HG03066 (cell line): ENCODE data around the gene TTF2.
"Not testable (repeated sequence)": the region's sequence is repeated elsewhere in the genome, so short reads cannot be mapped to it uniquely, and the experiment has no call there.

ENCODE experiments used
- ATAC-seq: cut with Tn5 transposase; IDR thresholded peaks from one replicate; pipeline ENCODE4 v1.9.1; 2021; ENCODE audit warnings: low read depth; ENCODE audit not compliant: unreplicated experiment

Gene TTF2

DNA sequence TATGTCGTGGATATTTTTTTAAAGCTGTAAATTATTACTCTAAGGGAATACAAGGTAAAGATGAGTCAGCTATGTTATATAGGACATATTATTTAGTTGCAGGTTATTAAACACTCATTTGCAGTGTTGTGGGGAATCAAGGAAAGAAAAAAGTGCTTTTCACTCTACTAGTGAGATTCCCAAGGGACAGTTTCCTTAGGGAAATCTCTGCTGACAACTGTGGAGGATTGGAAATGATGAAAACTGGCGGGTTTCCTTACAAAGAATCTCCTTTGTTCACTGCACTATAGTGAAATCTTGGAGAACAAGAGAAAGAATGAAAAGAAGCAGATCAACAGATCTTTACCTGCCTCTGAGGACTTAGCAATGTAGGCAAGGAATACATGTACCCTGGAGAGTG lies 85.9 kb downstream of the TTF2 start:
- no peak for ATAC-seq

DNA sequence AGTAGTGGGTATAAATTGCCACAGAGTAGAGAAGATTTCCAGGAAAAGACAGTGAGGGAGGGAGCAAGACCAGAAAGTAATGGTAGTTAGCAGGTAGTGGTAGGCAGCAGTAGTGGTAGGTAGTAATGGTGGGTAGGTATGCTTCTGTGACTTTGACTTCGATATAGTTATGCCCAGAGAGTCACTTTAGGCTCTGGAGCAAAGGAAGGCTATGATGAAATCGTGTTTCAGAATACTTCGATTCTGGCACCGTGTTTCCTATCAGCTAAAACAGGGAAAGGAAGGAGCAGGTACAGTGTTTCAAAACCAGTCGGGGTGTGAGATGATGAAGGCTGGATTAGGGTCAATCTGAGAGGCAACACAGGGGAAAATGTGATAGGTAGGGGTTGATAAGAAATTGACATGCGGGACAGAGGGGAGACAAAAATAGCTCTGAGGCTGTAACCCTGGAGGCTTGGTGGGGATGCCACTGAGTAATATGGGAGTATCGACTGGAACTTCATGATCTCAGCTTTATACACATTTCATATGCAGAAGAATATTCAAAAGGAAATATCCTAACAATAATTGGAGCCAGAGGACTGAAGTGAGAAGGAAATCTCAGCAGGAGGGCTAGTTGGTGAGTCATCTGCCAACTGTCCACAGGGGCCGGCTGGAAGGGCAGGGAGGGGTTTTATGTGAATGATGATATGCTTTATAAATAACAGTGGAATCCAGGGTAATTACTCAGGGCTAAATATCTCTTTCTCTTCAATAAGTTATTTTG lies 86.6 kb downstream of the TTF2 start:
- no peak for ATAC-seq

- no peak for ATAC-seq
Measured at GRCh38 chr1:117147341-117147831, 87.3 kb downstream of the TTF2 start.

GRCh38 chr1:117147856-117148588 lies 87.9 kb downstream of the TTF2 start:
- ATAC-seq: no peak

- ATAC-seq: no peak
Measured at GRCh38 chr1:117150316-117150715, 90.2 kb downstream of the TTF2 start.

DNA sequence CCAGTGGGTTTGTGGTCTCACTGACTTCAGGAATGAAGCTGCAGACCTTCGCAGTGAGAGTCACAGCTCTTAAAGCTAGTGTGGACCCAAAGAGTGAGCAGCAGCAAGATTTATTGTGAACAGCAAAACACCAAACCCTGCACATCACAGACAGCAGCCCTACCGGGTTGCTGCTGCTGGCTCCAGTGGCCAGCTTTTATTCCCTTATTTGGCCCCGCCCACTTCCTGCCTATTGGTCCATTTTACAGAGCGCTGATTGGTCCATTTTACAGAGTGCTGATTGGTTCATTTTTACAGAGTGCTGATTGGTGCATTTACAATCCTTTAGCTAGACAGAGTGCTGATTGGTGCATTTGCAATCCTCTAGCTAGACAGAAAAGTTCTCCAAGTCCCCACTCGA lies 91.2 kb downstream of the TTF2 start:
- ATAC-seq: not testable (repeated sequence)
